HG02884 (cell line): ENCODE measurements around the gene TMC6.
"Not testable (repeated sequence)": the region's sequence is repeated elsewhere in the genome, so short reads cannot be mapped to it uniquely, and the experiment has no call there.

Source experiments
- ATAC-seq: cut with Tn5 transposase; IDR thresholded peaks from one replicate; pipeline ENCODE4 v1.9.1; 2021; ENCODE audit warnings: mild to moderate bottlenecking, moderate library complexity; ENCODE audit not compliant: unreplicated experiment

The TMC6 gene

GRCh38 chr17:78081551-78081950 is 47.0 kb downstream of the TMC6 start:
- no peak for ATAC-seq

DNA sequence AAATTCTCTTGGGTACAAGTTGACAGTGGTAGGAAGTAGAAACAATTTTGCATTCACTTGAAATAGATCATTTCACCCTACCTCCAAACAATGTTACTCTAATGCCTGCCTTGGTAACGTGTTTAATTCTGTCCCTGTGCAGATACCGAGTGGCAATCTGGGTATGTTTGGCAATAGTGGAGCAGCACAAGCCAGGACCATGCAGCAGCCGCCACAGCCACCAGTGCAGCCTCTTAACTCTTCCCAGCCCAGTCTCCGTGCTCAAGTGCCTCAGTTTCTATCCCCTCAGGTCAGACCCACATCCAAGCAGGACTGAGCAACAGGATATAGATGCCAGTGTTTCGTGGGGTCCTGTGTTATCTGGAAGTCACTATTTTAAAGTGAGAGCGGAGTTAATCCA is 49.3 kb downstream of the TMC6 start:
- ATAC-seq: no peak

DNA sequence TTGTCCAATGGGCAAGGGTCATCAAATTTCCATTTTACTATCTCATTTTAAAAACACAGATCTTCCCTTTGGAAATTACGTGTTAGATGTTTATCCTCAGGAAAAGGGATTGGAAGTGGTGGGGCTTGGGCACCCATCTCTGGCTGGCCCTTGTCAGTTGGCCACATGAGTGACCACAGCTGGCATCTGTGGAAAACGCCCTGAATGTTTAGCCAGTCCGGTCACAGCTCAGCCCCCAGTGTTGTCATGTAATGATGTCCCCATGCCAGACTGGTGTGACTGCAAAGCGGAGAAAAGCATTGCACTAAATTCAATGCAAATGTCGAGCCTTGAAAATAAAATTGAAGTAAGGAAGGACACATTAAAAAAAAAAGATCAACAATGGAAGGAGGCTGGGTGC is 53.0 kb downstream of the TMC6 start:
- ATAC-seq: no peak

- no peak for ATAC-seq
Measured at GRCh38 chr17:78075011-78075410, 53.5 kb downstream of the TMC6 start.

- ATAC-seq: no peak
Measured at GRCh38 chr17:78072961-78073360, 55.6 kb downstream of the TMC6 start.

- ATAC-seq: no peak
Measured at GRCh38 chr17:78069695-78070094, 58.9 kb downstream of the TMC6 start.

DNA sequence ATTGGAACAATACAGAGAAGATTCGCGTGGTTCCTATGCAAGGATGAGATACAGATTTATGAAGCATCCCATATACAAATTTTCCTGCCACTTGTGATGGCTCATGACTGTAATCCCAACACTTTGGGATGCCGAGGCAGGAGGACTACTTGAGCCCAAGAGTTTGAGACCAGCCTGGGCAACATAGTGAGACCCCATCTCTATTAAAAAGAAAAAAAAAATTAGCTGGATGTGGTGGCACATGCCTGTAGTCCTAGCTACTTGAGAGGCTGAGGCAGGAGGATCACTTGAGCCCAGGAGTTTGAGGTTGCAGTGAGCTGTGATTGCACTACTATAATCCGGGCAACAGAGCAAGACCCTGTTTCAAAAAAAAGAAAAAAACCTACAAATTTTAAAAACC is 61.6 kb downstream of the TMC6 start:
- not testable (repeated sequence) for ATAC-seq

GRCh38 chr17:78064708-78065107 is 63.8 kb downstream of the TMC6 start:
- no peak for ATAC-seq

GRCh38 chr17:78063489-78063888 is 65.1 kb downstream of the TMC6 start:
- no peak for ATAC-seq

DNA sequence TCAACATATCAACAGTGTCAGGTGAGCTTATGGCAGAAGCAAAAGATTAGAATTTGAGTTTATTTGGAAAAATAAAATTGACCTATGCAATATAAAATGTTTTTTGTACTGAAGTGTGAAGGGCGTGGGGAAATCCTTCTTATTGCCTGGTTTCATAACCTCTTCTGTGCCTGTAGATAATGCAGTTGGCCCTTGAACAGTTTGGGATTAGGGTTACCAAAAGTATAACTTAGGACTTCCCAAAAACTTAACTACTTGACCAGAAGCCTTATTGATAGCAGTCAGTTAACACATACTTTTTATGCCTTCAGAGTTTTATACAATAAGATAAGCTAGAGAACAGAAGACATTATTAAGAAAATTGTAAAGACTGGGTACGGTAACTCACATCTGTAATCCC is 66.0 kb downstream of the TMC6 start:
- ATAC-seq: no peak
